HepG2 (cell line): ENCODE results near the gene MYLK3. TPM values are rescaled to one million over a fixed set of nuclear protein-coding genes. Genes with fewer than 3 reads are reported as not detected.

Source experiments
- KDM3A ChIP-seq: IDR thresholded peaks from 2 replicates; pipeline ENCODE4 v1.6.1; 2018; ENCODE audit warnings: low read depth, missing compliant biosample characterization
- KMT2B ChIP-seq: IDR thresholded peaks from 2 replicates; pipeline ENCODE4 v1.6.1; 2016; ENCODE audit warnings: missing genetic modification reagents, missing compliant biosample characterization
- PHF5A ChIP-seq: IDR thresholded peaks from one replicate; pipeline ENCODE4 v1.6.1; 2018; ENCODE audit warnings: low read depth, missing genetic modification reagents; ENCODE audit not compliant: unreplicated experiment
- SRY ChIP-seq: sonication (generic); formaldehyde crosslinking; IDR thresholded peaks from 2 replicates; pipeline ENCODE4 v1.8.0; 2022; ENCODE audit warnings: mild to moderate bottlenecking, missing genetic modification reagents
- TBP ChIP-seq: sonication (generic); formaldehyde crosslinking; IDR thresholded peaks from 2 replicates; pipeline ENCODE4 v1.5.0; 2020; ENCODE audit warnings: missing genetic modification reagents
- XRCC5 ChIP-seq: fragments of 200-400 bp; formaldehyde crosslinking; optimal IDR thresholded peaks from 2 replicates; pipeline ENCODE3; 2017; ENCODE audit warnings: mild to moderate bottlenecking, low read length
- ZC3H4 ChIP-seq: sonication (generic); formaldehyde crosslinking; IDR thresholded peaks from 2 replicates; pipeline ENCODE4 v1.4.0; 2020; ENCODE audit warnings: missing genetic modification reagents, borderline replicate concordance
- ZFP36L2 ChIP-seq: sonication (generic); formaldehyde crosslinking; IDR thresholded peaks from 2 replicates; pipeline ENCODE4 v1.4.0; 2020; ENCODE audit warnings: missing genetic modification reagents
- ZFX ChIP-seq: sonication (generic); formaldehyde crosslinking; IDR thresholded peaks from 2 replicates; pipeline ENCODE4 v1.4.0; 2020; ENCODE audit warnings: mild to moderate bottlenecking, low read depth, missing genetic modification reagents, moderate library complexity
- ZFYVE20 ChIP-seq: sonication (generic); formaldehyde crosslinking; IDR thresholded peaks from 2 replicates; pipeline ENCODE4 v1.8.0; 2023; ENCODE audit warnings: low read depth, mild to moderate bottlenecking, moderate library complexity, missing genetic modification reagents, borderline replicate concordance
- ZMYM3 ChIP-seq: sonication (generic); formaldehyde crosslinking; IDR thresholded peaks from 2 replicates; pipeline ENCODE4 v1.5.1; 2020; ENCODE audit warnings: mild to moderate bottlenecking, missing genetic modification reagents
- ZNF101 ChIP-seq: sonication (generic); formaldehyde crosslinking; IDR thresholded peaks from 2 replicates; pipeline ENCODE4 v1.4.0; 2020; ENCODE audit warnings: mild to moderate bottlenecking, low read depth, missing genetic modification reagents, borderline replicate concordance
- ZNF296 ChIP-seq: sonication (generic); formaldehyde crosslinking; conservative IDR thresholded peaks from 2 replicates; pipeline ENCODE4 v1.5.0; 2020; ENCODE audit warnings: mild to moderate bottlenecking, missing genetic modification reagents
- ZNF547 ChIP-seq: sonication (generic); formaldehyde crosslinking; IDR thresholded peaks from 2 replicates; pipeline ENCODE4 v1.5.1; 2020; ENCODE audit warnings: mild to moderate bottlenecking, missing genetic modification reagents
- ZNF558 ChIP-seq: sonication (generic); formaldehyde crosslinking; IDR thresholded peaks from 2 replicates; pipeline ENCODE4 v1.9.0; 2022; ENCODE audit warnings: mild to moderate bottlenecking, missing genetic modification reagents, borderline replicate concordance
- ZNF7 ChIP-seq: IDR thresholded peaks from 2 replicates; pipeline ENCODE4 v1.6.1; 2016; ENCODE audit warnings: missing biosample characterization, missing genetic modification reagents
- ZNF746 ChIP-seq: sonication (generic); formaldehyde crosslinking; IDR thresholded peaks from 2 replicates; pipeline ENCODE4 v1.8.0; 2022; ENCODE audit warnings: mild to moderate bottlenecking, missing genetic modification reagents
- ZSCAN25 ChIP-seq: sonication (generic); formaldehyde crosslinking; IDR thresholded peaks from 2 replicates; pipeline ENCODE4 v1.8.0; 2022; ENCODE audit warnings: mild to moderate bottlenecking, missing genetic modification reagents
- polyA plus RNA-seq, 8 experiments: library from polyadenylated mRNA; depleted of rRNA in 3 of 8; stranded (reverse) in 7 of 8; unstranded in 1 of 8; fragments of >200 nt; fragmentation: Illumina TruSeq in 4 of 8; extraction: Trizol in 4 of 8; gene quantifications; 2 replicates each; pipeline versions ENCODE4 v1.2.1 to v1.2.3, GENCODE V29; 2011 to 2016; ENCODE audit warnings: low read depth in 4 of 8, missing spikeins in 1 of 8, mixed read lengths in 1 of 8; ENCODE audit not compliant: insufficient read depth in 1 of 8
- total RNA-seq, 5 experiments: library from RNA; depleted of rRNA; stranded (reverse); fragments of >200 nt; fragmentation: Illumina TruSeq; extraction: Trizol; gene quantifications; 2 replicates each; pipeline ENCODE4 v1.2.3, GENCODE V29; 2016; ENCODE audit warnings: low read depth in 1 of 5
- TF ChIP-seq, protein P1 (sequence below): sonication (generic); formaldehyde crosslinking; IDR thresholded peaks from 2 replicates; pipeline ENCODE4 v1.4.0; 2020; ENCODE audit warnings: missing genetic modification reagents
- TF ChIP-seq, protein P2 (sequence below): sonication (generic); formaldehyde crosslinking; IDR thresholded peaks from 2 replicates; pipeline ENCODE4 v1.4.0; 2020; ENCODE audit warnings: mild to moderate bottlenecking, missing genetic modification reagents
- TF ChIP-seq, protein P3 (sequence below): sonication (generic); formaldehyde crosslinking; IDR thresholded peaks from 2 replicates; pipeline ENCODE4 v1.4.0; 2020; ENCODE audit warnings: mild to moderate bottlenecking, missing genetic modification reagents

The MYLK3 gene
- total and polyA plus RNA-seq, 2 of the 13 experiments (the other 11 are each of a cell fraction or from before 2014, with no cell fraction given), result 0.04 to 0.18 TPM

DNA sequence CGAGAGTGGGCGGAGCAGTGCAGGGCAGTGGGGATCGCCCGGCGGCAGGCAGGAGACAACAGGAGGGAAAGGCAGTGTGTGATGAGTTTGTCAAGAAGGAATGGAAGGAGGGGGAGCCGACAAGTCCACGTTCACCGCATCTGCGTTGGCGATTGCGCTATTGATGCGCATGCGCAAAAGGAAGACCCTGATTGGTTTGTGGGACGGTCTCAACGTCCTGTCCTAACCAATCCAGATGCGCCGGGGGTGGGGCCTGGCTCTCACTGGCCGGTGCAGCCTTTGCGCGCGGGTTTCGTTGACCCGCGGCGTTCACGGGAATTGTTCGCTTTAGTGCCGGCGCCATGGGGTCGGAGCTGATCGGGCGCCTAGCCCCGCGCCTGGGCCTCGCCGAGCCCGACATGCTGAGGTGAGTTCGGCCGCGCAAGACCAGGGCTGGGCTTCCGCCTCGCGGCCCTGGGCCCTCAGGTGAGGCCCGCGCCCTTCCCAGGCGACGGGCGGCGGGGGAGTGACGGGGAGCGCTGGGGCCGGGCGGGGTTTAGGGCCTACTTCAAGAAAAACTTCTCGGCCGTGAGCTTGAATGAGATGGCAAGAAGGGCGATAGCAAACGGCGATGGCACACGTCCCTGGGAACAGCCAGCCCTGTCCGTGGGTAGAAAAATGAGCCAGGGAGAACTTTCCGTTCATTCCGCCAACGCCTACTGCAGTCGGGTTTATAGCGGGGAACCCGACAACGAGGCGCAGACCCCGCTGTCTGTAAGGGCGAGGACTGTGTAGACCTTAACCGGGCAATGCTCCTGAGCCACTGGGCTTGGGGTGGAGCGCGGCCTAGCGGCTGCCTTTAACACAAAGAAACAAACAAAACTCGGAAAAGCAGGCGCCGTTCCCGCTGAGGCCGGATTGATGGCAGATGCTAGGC is 58.5 kb downstream of the MYLK3 start, which contains the start of gene ORC6 (continued):
- TF ChIP-seq, protein P1, sequence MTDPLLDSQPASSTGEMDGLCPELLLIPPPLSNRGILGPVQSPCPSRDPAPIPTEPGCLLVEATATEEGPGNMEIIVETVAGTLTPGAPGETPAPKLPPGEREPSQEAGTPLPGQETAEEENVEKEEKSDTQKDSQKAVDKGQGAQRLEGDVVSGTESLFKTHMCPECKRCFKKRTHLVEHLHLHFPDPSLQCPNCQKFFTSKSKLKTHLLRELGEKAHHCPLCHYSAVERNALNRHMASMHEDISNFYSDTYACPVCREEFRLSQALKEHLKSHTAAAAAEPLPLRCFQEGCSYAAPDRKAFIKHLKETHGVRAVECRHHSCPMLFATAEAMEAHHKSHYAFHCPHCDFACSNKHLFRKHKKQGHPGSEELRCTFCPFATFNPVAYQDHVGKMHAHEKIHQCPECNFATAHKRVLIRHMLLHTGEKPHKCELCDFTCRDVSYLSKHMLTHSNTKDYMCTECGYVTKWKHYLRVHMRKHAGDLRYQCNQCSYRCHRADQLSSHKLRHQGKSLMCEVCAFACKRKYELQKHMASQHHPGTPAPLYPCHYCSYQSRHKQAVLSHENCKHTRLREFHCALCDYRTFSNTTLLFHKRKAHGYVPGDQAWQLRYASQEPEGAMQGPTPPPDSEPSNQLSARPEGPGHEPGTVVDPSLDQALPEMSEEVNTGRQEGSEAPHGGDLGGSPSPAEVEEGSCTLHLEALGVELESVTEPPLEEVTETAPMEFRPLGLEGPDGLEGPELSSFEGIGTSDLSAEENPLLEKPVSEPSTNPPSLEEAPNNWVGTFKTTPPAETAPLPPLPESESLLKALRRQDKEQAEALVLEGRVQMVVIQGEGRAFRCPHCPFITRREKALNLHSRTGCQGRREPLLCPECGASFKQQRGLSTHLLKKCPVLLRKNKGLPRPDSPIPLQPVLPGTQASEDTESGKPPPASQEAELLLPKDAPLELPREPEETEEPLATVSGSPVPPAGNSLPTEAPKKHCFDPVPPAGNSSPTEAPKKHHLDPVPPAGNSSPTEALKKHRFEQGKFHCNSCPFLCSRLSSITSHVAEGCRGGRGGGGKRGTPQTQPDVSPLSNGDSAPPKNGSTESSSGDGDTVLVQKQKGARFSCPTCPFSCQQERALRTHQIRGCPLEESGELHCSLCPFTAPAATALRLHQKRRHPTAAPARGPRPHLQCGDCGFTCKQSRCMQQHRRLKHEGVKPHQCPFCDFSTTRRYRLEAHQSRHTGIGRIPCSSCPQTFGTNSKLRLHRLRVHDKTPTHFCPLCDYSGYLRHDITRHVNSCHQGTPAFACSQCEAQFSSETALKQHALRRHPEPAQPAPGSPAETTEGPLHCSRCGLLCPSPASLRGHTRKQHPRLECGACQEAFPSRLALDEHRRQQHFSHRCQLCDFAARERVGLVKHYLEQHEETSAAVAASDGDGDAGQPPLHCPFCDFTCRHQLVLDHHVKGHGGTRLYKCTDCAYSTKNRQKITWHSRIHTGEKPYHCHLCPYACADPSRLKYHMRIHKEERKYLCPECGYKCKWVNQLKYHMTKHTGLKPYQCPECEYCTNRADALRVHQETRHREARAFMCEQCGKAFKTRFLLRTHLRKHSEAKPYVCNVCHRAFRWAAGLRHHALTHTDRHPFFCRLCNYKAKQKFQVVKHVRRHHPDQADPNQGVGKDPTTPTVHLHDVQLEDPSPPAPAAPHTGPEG (CRISPR knock-in tag), result peak; percentile 58
- 0 out of 2 replicates have a peak, but pooled peaks have one; percentile 68 for TF ChIP-seq KMT2B (CRISPR knock-in tag)
- peak; percentile 63; the same call in 1 of the 2 replicates for TF ChIP-seq ZNF558 (CRISPR knock-in tag)
- no peak for TF ChIP-seq ZNF746 (CRISPR knock-in tag)
- TF ChIP-seq, protein P2, sequence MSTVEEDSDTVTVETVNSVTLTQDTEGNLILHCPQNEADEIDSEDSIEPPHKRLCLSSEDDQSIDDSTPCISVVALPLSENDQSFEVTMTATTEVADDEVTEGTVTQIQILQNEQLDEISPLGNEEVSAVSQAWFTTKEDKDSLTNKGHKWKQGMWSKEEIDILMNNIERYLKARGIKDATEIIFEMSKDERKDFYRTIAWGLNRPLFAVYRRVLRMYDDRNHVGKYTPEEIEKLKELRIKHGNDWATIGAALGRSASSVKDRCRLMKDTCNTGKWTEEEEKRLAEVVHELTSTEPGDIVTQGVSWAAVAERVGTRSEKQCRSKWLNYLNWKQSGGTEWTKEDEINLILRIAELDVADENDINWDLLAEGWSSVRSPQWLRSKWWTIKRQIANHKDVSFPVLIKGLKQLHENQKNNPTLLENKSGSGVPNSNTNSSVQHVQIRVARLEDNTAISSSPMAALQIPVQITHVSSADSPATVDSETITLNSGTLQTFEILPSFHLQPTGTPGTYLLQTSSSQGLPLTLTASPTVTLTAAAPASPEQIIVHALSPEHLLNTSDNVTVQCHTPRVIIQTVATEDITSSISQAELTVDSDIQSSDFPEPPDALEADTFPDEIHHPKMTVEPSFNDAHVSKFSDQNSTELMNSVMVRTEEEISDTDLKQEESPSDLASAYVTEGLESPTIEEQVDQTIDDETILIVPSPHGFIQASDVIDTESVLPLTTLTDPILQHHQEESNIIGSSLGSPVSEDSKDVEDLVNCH, result peak; percentile 30; the same call in 1 of the 2 replicates
- TF ChIP-seq PHF5A (CRISPR knock-in tag), result no peak
- TF ChIP-seq ZFX, result peak; percentile 87
- no peak for TF ChIP-seq ZNF7 (CRISPR knock-in tag)
- TF ChIP-seq XRCC5, result peak; percentile 42
- TF ChIP-seq ZC3H4 (CRISPR knock-in tag), result no peak
- TF ChIP-seq ZFP36L2, result no peak
- TF ChIP-seq ZFYVE20 (CRISPR knock-in tag), result peak; percentile 68; the same call in 1 of the 2 replicates
- no peak for TF ChIP-seq ZNF101
- 0 out of 2 replicates have a peak, but pooled peaks have one; percentile 11 for TF ChIP-seq TBP (CRISPR knock-in tag)
- TF ChIP-seq, protein P3, sequence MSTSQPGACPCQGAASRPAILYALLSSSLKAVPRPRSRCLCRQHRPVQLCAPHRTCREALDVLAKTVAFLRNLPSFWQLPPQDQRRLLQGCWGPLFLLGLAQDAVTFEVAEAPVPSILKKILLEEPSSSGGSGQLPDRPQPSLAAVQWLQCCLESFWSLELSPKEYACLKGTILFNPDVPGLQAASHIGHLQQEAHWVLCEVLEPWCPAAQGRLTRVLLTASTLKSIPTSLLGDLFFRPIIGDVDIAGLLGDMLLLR (CRISPR knock-in tag), result peak; percentile 86; the same call in 1 of the 2 replicates
- TF ChIP-seq ZSCAN25 (CRISPR knock-in tag), result no peak; the same call in 1 of the 2 replicates
- TF ChIP-seq ZNF547, result 0 out of 2 replicates have a peak, but pooled peaks have one; percentile 20
- TF ChIP-seq ZMYM3 (CRISPR knock-in tag), result peak; percentile 17; the same call in 1 of the 2 replicates
- TF ChIP-seq SRY (CRISPR knock-in tag), result peak; percentile 50
- TF ChIP-seq KDM3A (CRISPR knock-in tag), result no peak; the same call in 1 of the 2 replicates
- TF ChIP-seq ZNF296 (CRISPR knock-in tag), result 0 out of 2 replicates have a peak, but pooled peaks have one; percentile 80
